ENCODE data around the gene SHISA6.
"Not testable (repeated sequence)": the region's sequence is repeated elsewhere in the genome, so short reads cannot be mapped to it uniquely, and the experiment has no call there.

The SHISA6 gene

DNA sequence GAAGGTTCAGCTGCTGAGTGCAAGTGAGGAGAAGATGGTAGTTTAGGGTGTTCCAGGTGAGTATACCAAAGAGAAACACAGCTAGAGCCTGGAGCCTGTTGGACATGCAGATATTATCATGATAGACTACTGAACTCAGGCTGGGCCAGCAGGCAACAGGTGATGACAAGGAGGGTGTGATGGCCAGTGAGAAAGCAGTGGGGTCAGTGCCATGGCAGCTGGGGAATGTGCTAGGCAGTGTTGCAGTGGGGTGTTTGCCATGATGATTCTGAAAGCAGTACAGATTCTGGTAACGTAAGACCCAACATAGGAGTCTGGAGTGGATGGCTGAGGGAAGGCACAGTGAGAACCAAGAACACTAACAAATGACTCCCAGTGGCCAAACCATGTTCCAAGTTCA is 57.4 kb downstream of the SHISA6 start:
- Histone ChIP-seq H3K4ac (ENCODE audit: low read depth, low read length) (no peak overlapping the region), H2BK120ac (ENCODE audit: low read depth, low read length) (no peak overlapping the region), H3K23ac (ENCODE audit: low read length) (no peak overlapping the region), H3K9ac (ENCODE audit: low read length) (no peak overlapping the region), H3K18ac (ENCODE audit: low read length) (no peak overlapping the region), H2BK5ac (ENCODE audit: low read length) (no peak overlapping the region), H3K4me1 (ENCODE audit: control insufficient read depth, low read depth, low read length) (no peaks in the 10 kb centered on the region), H3K27me3 (ENCODE audit: insufficient read depth, low read length, poor library complexity) (no peaks in the 10 kb centered on the region), H3K56ac (ENCODE audit: low read length) (no peak overlapping the region), H2BK15ac (replicated peaks; ENCODE audit: low read depth) (no peak overlapping the region), H4K5ac (ENCODE audit: low read length) (no peak overlapping the region), H3K4me3 (ENCODE audit: low read length) (no peak overlapping the region), H2AK5ac (ENCODE audit: low read length) (no peak overlapping the region), H3K79me1 (ENCODE audit: low read length) (no peaks in the 10 kb centered on the region), H3K27ac (ENCODE audit: low read depth, low read length) (no peak overlapping the region), H4K8ac (ENCODE audit: low read depth, low read length) (no peak overlapping the region), H3K4me2 (ENCODE audit: low read length) (no peak overlapping the region), H3K79me2 (ENCODE audit: control insufficient read depth, insufficient read depth, low read length) (no peaks in the 10 kb centered on the region), H3K36me3 (ENCODE audit: control insufficient read depth, insufficient read depth, low read length) (no peaks in the 10 kb centered on the region)
- DNase-seq = no peak
- no CpG with 5 or more reads among the region's 1 CpG for WGBS (ENCODE audit: extremely low coverage, insufficient coverage, low lambda C conversion rate)

DNA sequence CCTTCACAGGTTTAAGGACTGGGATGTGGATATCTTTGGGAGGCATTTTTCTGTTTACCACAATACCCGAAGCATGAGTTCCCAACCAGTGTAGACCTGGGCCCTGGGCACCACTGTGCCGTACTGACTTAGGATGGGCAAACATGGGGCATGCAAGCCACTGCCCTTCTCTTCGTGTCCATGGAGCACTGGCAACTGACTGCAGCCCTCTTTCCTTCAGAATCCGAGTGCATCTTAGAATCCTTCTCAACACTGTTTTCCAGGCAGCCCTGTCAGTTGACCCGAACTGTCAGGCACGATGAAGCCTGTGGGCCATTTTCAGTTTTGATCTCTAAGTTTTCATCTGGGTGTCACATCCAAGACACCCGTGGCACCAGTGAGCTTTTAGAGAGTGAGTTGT is 59.2 kb downstream of the SHISA6 start:
- Histone ChIP-seq H2BK5ac (ENCODE audit: low read length) (no peak overlapping the region), H3K36me3 (ENCODE audit: control insufficient read depth, insufficient read depth, low read length) (no peaks in the 10 kb centered on the region), H3K4me2 (ENCODE audit: low read length) (no peak overlapping the region), H3K4me3 (ENCODE audit: low read length) (no peak overlapping the region), H4K5ac (ENCODE audit: low read length) (no peak overlapping the region), H3K79me2 (ENCODE audit: control insufficient read depth, insufficient read depth, low read length) (no peaks in the 10 kb centered on the region), H3K27ac (ENCODE audit: low read depth, low read length) (no peak overlapping the region), H3K9ac (ENCODE audit: low read length) (no peak overlapping the region), H4K8ac (ENCODE audit: low read depth, low read length) (no peak overlapping the region), H2BK15ac (replicated peaks; ENCODE audit: low read depth) (no peak overlapping the region), H3K23ac (ENCODE audit: low read length) (no peak overlapping the region), H2BK120ac (ENCODE audit: low read depth, low read length) (no peak overlapping the region), H3K79me1 (ENCODE audit: low read length) (no peaks in the 10 kb centered on the region), H2AK5ac (ENCODE audit: low read length) (no peak overlapping the region), H3K27me3 (ENCODE audit: insufficient read depth, low read length, poor library complexity) (no peaks in the 10 kb centered on the region), H3K4ac (ENCODE audit: low read depth, low read length) (no peak overlapping the region), H3K18ac (ENCODE audit: low read length) (no peak overlapping the region), H3K4me1 (ENCODE audit: control insufficient read depth, low read depth, low read length) (no peaks in the 10 kb centered on the region), H3K56ac (ENCODE audit: low read length) (no peak overlapping the region)
- WGBS (ENCODE audit: extremely low coverage, insufficient coverage, low lambda C conversion rate) = no CpG with 5 or more reads among the region's 7 CpGs
- DNase-seq = no peak

DNA sequence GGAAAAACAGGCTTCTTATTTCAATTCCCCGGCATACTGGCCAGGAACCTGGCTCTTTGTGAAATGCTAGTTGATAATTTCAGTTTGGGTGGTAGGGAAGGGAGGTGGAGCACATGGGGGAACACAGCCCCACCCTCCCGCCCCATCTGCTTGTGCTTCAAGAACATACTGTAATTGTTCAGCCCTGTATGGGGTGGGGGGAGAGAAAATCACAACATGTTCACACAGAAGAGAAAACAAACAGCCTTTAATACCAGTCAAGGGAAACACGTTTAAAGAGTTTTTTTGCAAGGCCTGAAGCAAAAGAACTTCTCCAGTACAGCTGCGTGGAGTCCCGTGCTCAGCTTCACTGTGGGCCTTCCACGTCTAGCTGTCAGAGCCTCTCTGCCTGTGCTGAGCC is 59.7 kb downstream of the SHISA6 start:
- Histone ChIP-seq H3K9ac (ENCODE audit: low read length) (no peak overlapping the region), H3K36me3 (ENCODE audit: control insufficient read depth, insufficient read depth, low read length) (no peaks in the 10 kb centered on the region), H3K23ac (ENCODE audit: low read length) (no peak overlapping the region), H3K4ac (ENCODE audit: low read depth, low read length) (no peak overlapping the region), H3K79me2 (ENCODE audit: control insufficient read depth, insufficient read depth, low read length) (no peaks in the 10 kb centered on the region), H2BK120ac (ENCODE audit: low read depth, low read length) (no peak overlapping the region), H2BK15ac (replicated peaks; ENCODE audit: low read depth) (no peak overlapping the region), H2BK5ac (ENCODE audit: low read length) (no peak overlapping the region), H3K27ac (ENCODE audit: low read depth, low read length) (no peak overlapping the region), H3K4me3 (ENCODE audit: low read length) (no peak overlapping the region), H3K4me1 (ENCODE audit: control insufficient read depth, low read depth, low read length) (no peaks in the 10 kb centered on the region), H3K56ac (ENCODE audit: low read length) (no peak overlapping the region), H3K27me3 (ENCODE audit: insufficient read depth, low read length, poor library complexity) (no peaks in the 10 kb centered on the region), H4K5ac (ENCODE audit: low read length) (no peak overlapping the region), H2AK5ac (ENCODE audit: low read length) (no peak overlapping the region), H3K79me1 (ENCODE audit: low read length) (no peaks in the 10 kb centered on the region), H4K8ac (ENCODE audit: low read depth, low read length) (no peak overlapping the region), H3K18ac (ENCODE audit: low read length) (no peak overlapping the region), H3K4me2 (ENCODE audit: low read length) (no peak overlapping the region)
- DNase-seq = no peak
- no CpG with 5 or more reads among the region's 6 CpGs for WGBS (ENCODE audit: extremely low coverage, insufficient coverage, low lambda C conversion rate)

DNA sequence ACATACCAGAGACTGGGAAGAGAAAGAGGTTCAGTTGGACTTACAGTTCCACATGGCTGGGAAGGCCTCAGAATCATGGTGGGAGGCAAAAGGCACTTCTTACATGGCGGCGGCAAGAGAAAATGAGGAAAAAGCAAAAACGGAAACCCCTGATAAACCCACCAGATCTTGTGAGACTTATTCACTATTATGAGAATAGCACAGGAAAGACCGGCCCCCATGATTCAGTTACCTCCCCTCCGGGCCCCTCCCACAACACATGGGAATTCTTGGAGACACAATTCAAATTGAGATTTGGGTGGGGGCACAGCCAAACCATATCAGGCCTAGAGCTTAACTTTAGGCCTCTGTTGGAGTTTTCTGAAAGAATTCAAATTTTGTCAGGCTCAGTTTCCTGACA is 60.9 kb downstream of the SHISA6 start:
- H3K18ac ChIP-seq (ENCODE audit: low read length); H3K27me3 ChIP-seq (ENCODE audit: insufficient read depth, low read length, poor library complexity): not testable (repeated sequence)
- WGBS (ENCODE audit: extremely low coverage, insufficient coverage, low lambda C conversion rate) = no CpG with 5 or more reads among the region's 5 CpGs

DNA sequence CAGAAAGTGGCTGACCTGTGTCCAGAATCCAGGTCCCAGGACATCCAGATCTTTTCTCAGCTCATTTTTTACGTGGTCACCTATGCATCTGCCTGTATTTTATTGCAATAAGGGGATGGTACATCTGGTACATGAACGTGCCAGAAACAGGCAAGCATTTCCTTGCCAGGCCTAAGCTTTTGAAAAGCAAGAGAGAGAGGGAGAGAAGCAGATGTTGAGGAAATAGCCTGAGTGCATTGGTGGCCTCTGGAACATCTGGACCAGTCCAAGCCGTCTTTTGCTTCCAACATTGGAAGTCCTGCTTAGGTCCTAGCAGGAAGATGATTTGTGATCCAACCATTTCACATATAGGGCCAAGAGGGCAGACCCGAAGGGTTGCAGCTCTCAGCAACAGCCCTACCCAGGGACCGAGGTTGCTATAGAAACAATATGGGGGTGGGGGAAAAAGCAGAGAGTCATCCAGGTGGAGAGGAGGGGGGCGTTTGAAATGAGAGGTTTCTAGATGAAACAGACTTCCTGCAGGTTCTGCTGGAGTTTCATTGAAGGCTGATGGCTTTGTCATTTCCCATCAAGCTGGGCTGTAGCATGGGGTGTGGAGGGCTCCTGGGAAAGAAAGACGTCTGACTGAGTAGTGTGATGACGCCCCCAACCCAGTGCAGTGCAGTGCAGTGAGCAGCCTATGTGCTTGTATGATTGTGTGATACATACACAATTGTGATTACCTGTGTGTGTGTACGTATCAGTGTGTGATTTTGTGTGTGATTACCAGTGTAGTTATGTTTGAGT is 61.6 kb downstream of the SHISA6 start:
- no peak overlapping the region for H2BK5ac ChIP-seq (ENCODE audit: low read length)
- no peak overlapping the region for H3K4me3 ChIP-seq (ENCODE audit: low read length)
- H3K79me1 ChIP-seq (ENCODE audit: low read length) = no peaks in the 10 kb centered on the region
- no peak overlapping the region for H4K5ac ChIP-seq (ENCODE audit: low read length)
- no peak for DNase-seq
- no peak overlapping the region for H3K23ac ChIP-seq (ENCODE audit: low read length)
- no peaks in the 10 kb centered on the region for H3K79me2 ChIP-seq (ENCODE audit: control insufficient read depth, insufficient read depth, low read length)
- H3K36me3 ChIP-seq (ENCODE audit: control insufficient read depth, insufficient read depth, low read length) = no peaks in the 10 kb centered on the region
- H3K27me3 ChIP-seq (ENCODE audit: insufficient read depth, low read length, poor library complexity) = no peaks in the 10 kb centered on the region
- no peak overlapping the region for H3K56ac ChIP-seq (ENCODE audit: low read length)
- no peak overlapping the region for H3K4me2 ChIP-seq (ENCODE audit: low read length)
- no peak overlapping the region for H2BK120ac ChIP-seq (ENCODE audit: low read depth, low read length)
- H3K4me1 ChIP-seq (ENCODE audit: control insufficient read depth, low read depth, low read length) = no peaks in the 10 kb centered on the region
- no peak overlapping the region for H3K27ac ChIP-seq (ENCODE audit: low read depth, low read length)
- no peak overlapping the region for H2BK15ac ChIP-seq (replicated peaks; ENCODE audit: low read depth)
- no CpG with 5 or more reads among the region's 9 CpGs for WGBS (ENCODE audit: extremely low coverage, insufficient coverage, low lambda C conversion rate)
- no peak overlapping the region for H2AK5ac ChIP-seq (ENCODE audit: low read length)
- no peak overlapping the region for H3K18ac ChIP-seq (ENCODE audit: low read length)
- no peak overlapping the region for H3K9ac ChIP-seq (ENCODE audit: low read length)
- H4K8ac ChIP-seq (ENCODE audit: low read depth, low read length) = no peak overlapping the region
- H3K4ac ChIP-seq (ENCODE audit: low read depth, low read length) = no peak overlapping the region

More for the DNA sequence above, 60.9 kb downstream of the SHISA6 start:
- not testable (repeated sequence) for H4K8ac ChIP-seq (ENCODE audit: low read depth, low read length); DNase-seq; H3K9ac ChIP-seq (ENCODE audit: low read length); H3K23ac ChIP-seq (ENCODE audit: low read length); H3K36me3 ChIP-seq (ENCODE audit: control insufficient read depth, insufficient read depth, low read length); H2BK15ac ChIP-seq (replicated peaks; ENCODE audit: low read depth); H3K4ac ChIP-seq (ENCODE audit: low read depth, low read length); H4K5ac ChIP-seq (ENCODE audit: low read length); H3K4me2 ChIP-seq (ENCODE audit: low read length); H2AK5ac ChIP-seq (ENCODE audit: low read length); H3K27ac ChIP-seq (ENCODE audit: low read depth, low read length); H3K79me2 ChIP-seq (ENCODE audit: control insufficient read depth, insufficient read depth, low read length); H3K4me3 ChIP-seq (ENCODE audit: low read length); H3K79me1 ChIP-seq (ENCODE audit: low read length); H3K4me1 ChIP-seq (ENCODE audit: control insufficient read depth, low read depth, low read length); H2BK5ac ChIP-seq (ENCODE audit: low read length); H3K56ac ChIP-seq (ENCODE audit: low read length); H2BK120ac ChIP-seq (ENCODE audit: low read depth, low read length)
